ENCODE data around the gene ASPSCR1.
A peak's percentile ranks its signal among the peaks of the same experiment; 100 is the strongest.

ASPSCR1 gene

DNA sequence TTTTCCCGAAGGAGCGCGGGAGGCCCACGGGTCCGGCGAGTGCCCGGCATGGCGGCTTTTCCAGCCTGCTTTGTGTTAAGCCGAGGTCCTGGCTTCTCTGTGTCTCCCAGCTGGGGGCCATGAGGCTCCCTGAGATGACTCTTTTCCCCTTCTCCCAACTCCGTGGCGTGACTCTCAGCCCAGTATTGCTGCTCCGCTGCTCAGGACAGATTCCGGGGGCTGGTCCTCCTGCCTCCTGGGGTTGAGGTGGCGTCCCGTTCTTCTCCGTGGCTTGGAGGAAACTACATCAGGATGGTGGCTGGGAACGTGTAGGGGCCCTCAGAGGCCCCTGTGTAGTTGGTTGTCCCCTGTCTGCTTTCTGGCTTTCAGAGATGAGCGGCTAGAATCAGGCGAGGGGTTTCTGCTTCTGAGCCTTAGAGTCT lies 75.2 kb downstream of the ASPSCR1 start:
- Mint-ChIP-seq H3K4me3 (peak overlapping the region; percentile 78), H3K9me3 (no peaks in the 10 kb centered on the region), H3K4me1 (peaks cover 5% of the 10 kb centered on the region), H3K36me3 (ENCODE audit: insufficient read depth) (peaks cover 8% of the 10 kb centered on the region), H3K27ac (ENCODE audit: low read depth) (no peak overlapping the region), H3K27me3 (no peaks in the 10 kb centered on the region)
- ATAC-seq (replicated peaks; ENCODE audit: extremely low read depth, poor library complexity, severe bottlenecking) (no peak), DNase-seq (ENCODE audit: low spot score in 2 of 2) (no peak)

- Mint-ChIP-seq H3K4me1 (peaks cover 5% of the 10 kb centered on the region), H3K27ac (ENCODE audit: low read depth) (no peak overlapping the region), H3K27me3 (no peaks in the 10 kb centered on the region), H3K4me3 (peak overlapping the region; percentile 78), H3K36me3 (ENCODE audit: insufficient read depth) (peaks cover 10% of the 10 kb centered on the region), H3K9me3 (no peaks in the 10 kb centered on the region)
- DNase-seq (ENCODE audit: low spot score in 2 of 2) (no peak), ATAC-seq (replicated peaks; ENCODE audit: extremely low read depth, poor library complexity, severe bottlenecking) (no peak)
These were observed 75.7 kb downstream of the ASPSCR1 start for GRCh38 chr17:82053130-82053529.

GRCh38 chr17:82053556-82054263 lies 76.3 kb downstream of the ASPSCR1 start:
- peaks cover 5% of the 10 kb centered on the region for H3K4me1 Mint-ChIP-seq
- DNase-seq (ENCODE audit: low spot score in 2 of 2): no peak
- no peaks in the 10 kb centered on the region for H3K27me3 Mint-ChIP-seq
- peaks cover 12% of the 10 kb centered on the region for H3K36me3 Mint-ChIP-seq (ENCODE audit: insufficient read depth)
- no peaks in the 10 kb centered on the region for H3K9me3 Mint-ChIP-seq
- H3K27ac Mint-ChIP-seq (ENCODE audit: low read depth): no peak overlapping the region
- H3K4me3 Mint-ChIP-seq: peak overlapping the region; percentile 78
- no peak for ATAC-seq (replicated peaks; ENCODE audit: extremely low read depth, poor library complexity, severe bottlenecking)

GRCh38 chr17:82054351-82055022 lies 77.1 kb downstream of the ASPSCR1 start:
- Mint-ChIP-seq H3K4me1 (peaks cover 5% of the 10 kb centered on the region), H3K9me3 (no peaks in the 10 kb centered on the region), H3K27me3 (no peaks in the 10 kb centered on the region), H3K27ac (ENCODE audit: low read depth) (no peak overlapping the region), H3K36me3 (ENCODE audit: insufficient read depth) (peaks cover 13% of the 10 kb centered on the region), H3K4me3 (peak overlapping the region; percentile 78)
- ATAC-seq (replicated peaks; ENCODE audit: extremely low read depth, poor library complexity, severe bottlenecking): no peak
- DNase-seq (ENCODE audit: low spot score in 2 of 2): no peak

GRCh38 chr17:82055023-82055964 lies 77.9 kb downstream of the ASPSCR1 start:
- H3K36me3 Mint-ChIP-seq (ENCODE audit: insufficient read depth): peaks cover 13% of the 10 kb centered on the region
- ATAC-seq (replicated peaks; ENCODE audit: extremely low read depth, poor library complexity, severe bottlenecking): no peak
- H3K27me3 Mint-ChIP-seq: no peaks in the 10 kb centered on the region
- H3K4me3 Mint-ChIP-seq: no peak overlapping the region
- H3K9me3 Mint-ChIP-seq: no peaks in the 10 kb centered on the region
- DNase-seq (ENCODE audit: low spot score in 2 of 2): no peak
- no peak overlapping the region for H3K27ac Mint-ChIP-seq (ENCODE audit: low read depth)
- peaks cover 5% of the 10 kb centered on the region for H3K4me1 Mint-ChIP-seq

- no peak for ATAC-seq (replicated peaks; ENCODE audit: extremely low read depth, poor library complexity, severe bottlenecking)
- Mint-ChIP-seq H3K27me3 (no peaks in the 10 kb centered on the region), H3K4me3 (no peak overlapping the region), H3K9me3 (no peaks in the 10 kb centered on the region), H3K27ac (ENCODE audit: low read depth) (no peak overlapping the region), H3K36me3 (ENCODE audit: insufficient read depth) (peaks cover 13% of the 10 kb centered on the region), H3K4me1 (no peaks in the 10 kb centered on the region)
- no peak for DNase-seq (ENCODE audit: low spot score in 2 of 2)
These were observed 78.7 kb downstream of the ASPSCR1 start for GRCh38 chr17:82055965-82056728.

DNA sequence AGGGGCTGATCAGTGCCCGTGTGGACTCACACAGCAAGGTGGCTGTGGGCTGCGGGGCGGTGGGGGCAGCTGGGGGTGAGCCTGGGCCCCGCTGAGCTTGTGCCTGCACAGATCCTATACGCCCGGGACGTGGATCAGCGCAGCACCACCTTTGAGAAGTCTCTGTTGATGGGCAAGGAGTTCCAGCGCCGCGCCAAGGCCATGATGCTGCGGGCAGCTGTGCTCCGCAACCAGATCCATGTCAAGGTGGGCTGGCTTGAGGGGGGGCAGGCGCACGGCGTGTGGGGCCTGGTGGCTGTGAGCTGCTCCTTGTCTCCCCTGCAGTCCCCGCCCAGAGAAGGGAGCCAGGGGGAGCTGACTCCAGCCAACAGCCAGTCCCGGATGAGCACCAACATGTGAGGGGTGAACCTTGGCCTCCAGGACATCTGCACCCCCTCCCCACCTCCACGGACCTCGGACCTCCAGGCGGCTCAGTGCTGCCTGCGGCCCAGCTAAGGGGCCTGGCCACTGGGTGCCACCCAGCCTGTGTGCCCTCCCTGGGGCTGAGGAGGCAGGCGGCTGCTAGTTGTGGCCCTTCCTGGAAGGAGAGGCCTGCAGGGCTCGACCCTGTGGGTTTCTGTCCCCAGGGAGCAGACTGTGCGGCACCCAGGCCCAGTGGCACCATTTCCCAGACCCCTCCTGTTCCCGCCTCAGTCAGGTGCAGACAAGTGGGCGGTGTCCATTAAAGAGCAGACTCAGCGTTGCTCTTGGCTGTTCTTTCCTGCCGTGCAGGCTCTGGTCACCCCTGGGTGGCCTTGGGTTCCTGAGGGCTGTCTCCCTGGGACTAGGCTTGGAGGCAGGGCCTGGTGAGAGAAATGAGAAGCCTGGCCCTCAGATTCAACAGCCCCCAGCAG lies 79.5 kb downstream of the ASPSCR1 start:
- Mint-ChIP-seq H3K27ac (ENCODE audit: low read depth) (no peak overlapping the region), H3K36me3 (ENCODE audit: insufficient read depth) (peaks cover 13% of the 10 kb centered on the region), H3K27me3 (no peaks in the 10 kb centered on the region), H3K4me3 (no peak overlapping the region), H3K9me3 (no peaks in the 10 kb centered on the region), H3K4me1 (no peaks in the 10 kb centered on the region)
- no peak for ATAC-seq (replicated peaks; ENCODE audit: extremely low read depth, poor library complexity, severe bottlenecking)
- DNase-seq (ENCODE audit: low spot score in 2 of 2): no peak

DNA sequence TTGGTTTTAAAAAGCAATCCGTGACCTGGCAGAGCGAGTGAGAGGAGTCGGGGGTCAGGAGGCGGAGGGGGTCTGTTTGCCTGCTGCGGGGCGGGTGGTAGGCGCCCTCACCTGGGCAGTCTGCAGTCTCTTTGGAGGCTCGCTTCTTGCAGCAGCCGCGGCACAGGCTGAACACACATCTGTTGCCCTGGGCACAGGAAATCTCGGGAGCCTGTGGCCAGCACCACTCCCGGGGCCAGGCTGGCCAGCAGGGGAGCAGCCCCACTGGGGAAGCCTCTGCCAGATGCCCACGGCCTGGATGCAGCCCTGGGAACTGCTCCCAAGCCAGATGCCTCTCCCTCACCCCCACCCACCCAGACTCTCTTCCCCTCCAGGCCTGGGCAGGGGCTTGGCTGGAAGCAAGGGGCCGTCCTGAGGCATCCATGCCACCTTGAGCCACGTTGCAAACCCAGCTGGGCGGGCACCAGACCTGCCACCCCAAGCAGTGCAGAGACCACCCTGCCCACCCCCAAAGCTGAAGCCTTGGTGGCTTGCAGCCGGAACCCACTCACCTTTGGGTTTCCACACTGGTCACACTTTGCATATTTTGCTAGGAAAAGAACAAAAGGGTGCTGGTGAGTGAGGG lies 80.9 kb downstream of the ASPSCR1 start:
- Mint-ChIP-seq H3K27ac (ENCODE audit: low read depth) (no peak overlapping the region), H3K9me3 (no peaks in the 10 kb centered on the region), H3K4me3 (no peak overlapping the region), H3K27me3 (no peaks in the 10 kb centered on the region), H3K4me1 (no peaks in the 10 kb centered on the region), H3K36me3 (ENCODE audit: insufficient read depth) (peaks cover 15% of the 10 kb centered on the region)
- ATAC-seq (replicated peaks; ENCODE audit: extremely low read depth, poor library complexity, severe bottlenecking): no peak
- DNase-seq (ENCODE audit: low spot score in 2 of 2): no peak

DNA sequence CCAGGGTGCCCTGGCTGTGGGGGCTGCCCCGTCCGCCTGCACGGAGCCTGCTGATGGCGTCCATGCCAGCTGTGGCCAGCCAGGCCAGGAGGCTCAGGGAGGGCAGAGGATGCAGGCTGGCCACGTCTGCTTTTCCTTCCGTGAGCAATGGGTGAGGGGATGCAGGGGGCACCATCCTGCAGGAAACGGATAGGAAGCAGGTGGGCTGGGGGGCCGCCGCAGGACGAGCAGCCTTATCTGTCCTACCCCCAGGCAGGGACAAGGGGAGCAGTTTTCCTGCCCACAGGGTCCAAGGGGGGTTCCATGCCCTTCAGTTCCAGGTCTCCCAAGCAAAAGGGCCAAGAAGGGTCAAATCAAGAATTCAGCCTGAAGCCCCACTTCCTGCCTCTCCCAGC lies 81.4 kb downstream of the ASPSCR1 start:
- ATAC-seq (replicated peaks; ENCODE audit: extremely low read depth, poor library complexity, severe bottlenecking) (no peak), DNase-seq (ENCODE audit: low spot score in 2 of 2) (no peak)
- Mint-ChIP-seq H3K4me3 (no peak overlapping the region), H3K27me3 (no peaks in the 10 kb centered on the region), H3K9me3 (no peaks in the 10 kb centered on the region), H3K27ac (ENCODE audit: low read depth) (no peak overlapping the region), H3K36me3 (ENCODE audit: insufficient read depth) (peaks cover 15% of the 10 kb centered on the region), H3K4me1 (no peaks in the 10 kb centered on the region)

DNA sequence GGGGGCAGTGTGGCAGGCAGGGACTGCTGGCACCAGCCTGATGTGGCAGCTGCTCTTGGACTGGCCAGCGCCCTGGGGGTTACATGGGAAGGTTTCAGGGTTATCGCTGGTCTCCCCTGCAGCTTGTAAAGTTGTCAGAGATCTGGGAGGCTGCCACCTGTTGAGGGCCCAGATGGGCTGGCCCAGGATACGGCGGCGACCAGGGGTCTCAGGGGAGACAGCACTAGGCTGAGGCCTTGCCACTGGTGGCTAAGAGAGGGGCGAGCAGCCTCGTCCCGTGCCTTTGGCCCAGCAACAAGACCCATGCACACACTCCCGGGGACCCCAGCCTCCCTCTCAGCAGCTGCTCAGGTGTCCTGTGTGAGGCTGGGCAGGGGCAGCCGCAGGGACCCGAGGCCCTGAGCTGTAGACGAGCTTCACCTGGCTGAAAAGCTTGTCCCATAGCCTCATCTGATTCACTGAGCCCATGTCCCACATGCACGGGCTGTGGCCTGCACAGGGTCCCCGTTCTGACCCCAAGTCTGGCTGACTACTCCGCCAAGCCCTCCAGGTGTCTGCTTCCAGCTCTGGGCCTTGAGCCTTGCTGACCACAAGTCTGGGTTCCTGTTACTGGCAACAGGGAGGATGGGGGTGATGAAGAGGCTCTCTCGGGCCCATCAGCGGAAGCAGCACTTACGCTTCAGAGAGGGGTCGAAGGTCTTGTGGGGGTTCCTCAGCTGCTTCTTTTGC lies 82.0 kb downstream of the ASPSCR1 start:
- Mint-ChIP-seq H3K27ac (ENCODE audit: low read depth) (no peak overlapping the region), H3K27me3 (no peaks in the 10 kb centered on the region), H3K4me3 (no peak overlapping the region), H3K4me1 (no peaks in the 10 kb centered on the region), H3K9me3 (no peaks in the 10 kb centered on the region), H3K36me3 (ENCODE audit: insufficient read depth) (peaks cover 15% of the 10 kb centered on the region)
- ATAC-seq (replicated peaks; ENCODE audit: extremely low read depth, poor library complexity, severe bottlenecking): no peak
- no peak for DNase-seq (ENCODE audit: low spot score in 2 of 2)

GRCh38 chr17:82060001-82060380 lies 82.6 kb downstream of the ASPSCR1 start:
- Mint-ChIP-seq H3K4me3 (no peak overlapping the region), H3K4me1 (no peaks in the 10 kb centered on the region), H3K36me3 (ENCODE audit: insufficient read depth) (peaks cover 17% of the 10 kb centered on the region), H3K27me3 (no peaks in the 10 kb centered on the region), H3K9me3 (no peaks in the 10 kb centered on the region), H3K27ac (ENCODE audit: low read depth) (no peak overlapping the region)
- DNase-seq (ENCODE audit: low spot score in 2 of 2) (no peak), ATAC-seq (replicated peaks; ENCODE audit: extremely low read depth, poor library complexity, severe bottlenecking) (no peak)

Measured in central memory CD8-positive, alpha-beta T cell (primary cell).